Ishikawa (cell line): Measurements from ENCODE around the gene CDK5R2.

Experiments used
- CEBPB ChIP-seq: IDR thresholded peaks from 2 replicates; pipeline ENCODE4 v1.6.1; 2012
- CREB1 ChIP-seq: IDR thresholded peaks from 2 replicates; pipeline ENCODE4 v1.6.1; 2012; ENCODE audit warnings: low read depth
- EGR1 ChIP-seq: IDR thresholded peaks from 2 replicates; pipeline ENCODE4 v1.6.1; 2012
- EP300 ChIP-seq: IDR thresholded peaks from 2 replicates; pipeline ENCODE4 v1.6.1; 2012; ENCODE audit warnings: borderline replicate concordance
- FOXM1 ChIP-seq: IDR thresholded peaks from 2 replicates; pipeline ENCODE4 v1.6.1; 2012; ENCODE audit warnings: low read depth, borderline replicate concordance
- NFIC ChIP-seq: IDR thresholded peaks from 2 replicates; pipeline ENCODE4 v1.6.1; 2012
- RAD21 ChIP-seq: IDR thresholded peaks from 2 replicates; pipeline ENCODE4 v1.6.1; 2012; ENCODE audit warnings: low read depth
- TAF1 ChIP-seq: IDR thresholded peaks from 2 replicates; pipeline ENCODE4 v1.6.1; 2012; ENCODE audit warnings: low read depth, mild to moderate bottlenecking
- TCF12 ChIP-seq: IDR thresholded peaks from 2 replicates; pipeline ENCODE4 v1.6.1; 2012; ENCODE audit warnings: low read depth
- TEAD4 ChIP-seq: IDR thresholded peaks from 2 replicates; pipeline ENCODE4 v1.6.1; 2012
- YY1 ChIP-seq: IDR thresholded peaks from 2 replicates; pipeline ENCODE4 v1.6.1; 2012; ENCODE audit warnings: low read depth
- ZBTB7A ChIP-seq: IDR thresholded peaks from 2 replicates; pipeline ENCODE4 v1.6.1; 2012; ENCODE audit warnings: low read depth
- TF ChIP-seq, protein P1 (sequence below): IDR thresholded peaks from 2 replicates; pipeline ENCODE4 v1.6.1; 2012
- TF ChIP-seq, protein P2 (sequence below): IDR thresholded peaks from 2 replicates; pipeline ENCODE4 v1.6.1; 2012; ENCODE audit warnings: low read depth, mild to moderate bottlenecking
- TF ChIP-seq, protein P3 (sequence below): IDR thresholded peaks from 2 replicates; pipeline ENCODE4 v1.6.1; 2012

Gene CDK5R2

GRCh38 chr2:219003267-219003634 is 43.8 kb downstream of the CDK5R2 start:
- TF ChIP-seq RAD21 (no peak), FOXM1 (no peak), CEBPB (no peak), ZBTB7A (no peak), EP300 (no peak), TAF1 (no peak), TCF12 (no peak)
- TF ChIP-seq, protein P1, sequence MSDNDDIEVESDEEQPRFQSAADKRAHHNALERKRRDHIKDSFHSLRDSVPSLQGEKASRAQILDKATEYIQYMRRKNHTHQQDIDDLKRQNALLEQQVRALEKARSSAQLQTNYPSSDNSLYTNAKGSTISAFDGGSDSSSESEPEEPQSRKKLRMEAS: peak; percentile 61; the same call in 1 of the 2 replicates

GRCh38 chr2:219003979-219004378 is 44.5 kb downstream of the CDK5R2 start:
- TF ChIP-seq TEAD4 (no peak), FOXM1 (no peak), NFIC (no peak), YY1 (no peak), EP300 (no peak), CREB1 (no peak)

DNA sequence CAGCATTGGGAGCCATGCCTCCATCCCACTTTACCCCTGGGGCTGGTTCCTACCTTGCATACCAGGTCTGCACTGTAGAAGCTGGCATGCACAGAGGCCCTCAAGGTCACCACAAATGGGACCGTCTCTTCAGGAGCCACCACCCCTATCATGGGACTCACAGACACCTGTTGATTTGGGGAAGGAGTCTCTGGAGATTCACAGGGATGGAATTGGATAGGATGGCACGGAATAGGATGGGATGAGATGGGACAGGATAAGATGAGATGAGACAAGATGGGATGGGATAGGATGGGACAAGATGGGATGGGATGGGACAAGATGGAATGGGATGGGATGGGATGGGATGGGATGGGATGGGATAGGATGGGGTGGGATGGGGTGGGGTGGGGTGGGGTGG is 49.8 kb downstream of the CDK5R2 start:
- TF ChIP-seq TEAD4 (no peak), FOXM1 (no peak)
- TF ChIP-seq, protein P2, sequence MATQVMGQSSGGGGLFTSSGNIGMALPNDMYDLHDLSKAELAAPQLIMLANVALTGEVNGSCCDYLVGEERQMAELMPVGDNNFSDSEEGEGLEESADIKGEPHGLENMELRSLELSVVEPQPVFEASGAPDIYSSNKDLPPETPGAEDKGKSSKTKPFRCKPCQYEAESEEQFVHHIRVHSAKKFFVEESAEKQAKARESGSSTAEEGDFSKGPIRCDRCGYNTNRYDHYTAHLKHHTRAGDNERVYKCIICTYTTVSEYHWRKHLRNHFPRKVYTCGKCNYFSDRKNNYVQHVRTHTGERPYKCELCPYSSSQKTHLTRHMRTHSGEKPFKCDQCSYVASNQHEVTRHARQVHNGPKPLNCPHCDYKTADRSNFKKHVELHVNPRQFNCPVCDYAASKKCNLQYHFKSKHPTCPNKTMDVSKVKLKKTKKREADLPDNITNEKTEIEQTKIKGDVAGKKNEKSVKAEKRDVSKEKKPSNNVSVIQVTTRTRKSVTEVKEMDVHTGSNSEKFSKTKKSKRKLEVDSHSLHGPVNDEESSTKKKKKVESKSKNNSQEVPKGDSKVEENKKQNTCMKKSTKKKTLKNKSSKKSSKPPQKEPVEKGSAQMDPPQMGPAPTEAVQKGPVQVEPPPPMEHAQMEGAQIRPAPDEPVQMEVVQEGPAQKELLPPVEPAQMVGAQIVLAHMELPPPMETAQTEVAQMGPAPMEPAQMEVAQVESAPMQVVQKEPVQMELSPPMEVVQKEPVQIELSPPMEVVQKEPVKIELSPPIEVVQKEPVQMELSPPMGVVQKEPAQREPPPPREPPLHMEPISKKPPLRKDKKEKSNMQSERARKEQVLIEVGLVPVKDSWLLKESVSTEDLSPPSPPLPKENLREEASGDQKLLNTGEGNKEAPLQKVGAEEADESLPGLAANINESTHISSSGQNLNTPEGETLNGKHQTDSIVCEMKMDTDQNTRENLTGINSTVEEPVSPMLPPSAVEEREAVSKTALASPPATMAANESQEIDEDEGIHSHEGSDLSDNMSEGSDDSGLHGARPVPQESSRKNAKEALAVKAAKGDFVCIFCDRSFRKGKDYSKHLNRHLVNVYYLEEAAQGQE: no peak
- TF ChIP-seq, protein P3, sequence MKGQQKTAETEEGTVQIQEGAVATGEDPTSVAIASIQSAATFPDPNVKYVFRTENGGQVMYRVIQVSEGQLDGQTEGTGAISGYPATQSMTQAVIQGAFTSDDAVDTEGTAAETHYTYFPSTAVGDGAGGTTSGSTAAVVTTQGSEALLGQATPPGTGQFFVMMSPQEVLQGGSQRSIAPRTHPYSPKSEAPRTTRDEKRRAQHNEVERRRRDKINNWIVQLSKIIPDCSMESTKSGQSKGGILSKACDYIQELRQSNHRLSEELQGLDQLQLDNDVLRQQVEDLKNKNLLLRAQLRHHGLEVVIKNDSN: no peak

DNA sequence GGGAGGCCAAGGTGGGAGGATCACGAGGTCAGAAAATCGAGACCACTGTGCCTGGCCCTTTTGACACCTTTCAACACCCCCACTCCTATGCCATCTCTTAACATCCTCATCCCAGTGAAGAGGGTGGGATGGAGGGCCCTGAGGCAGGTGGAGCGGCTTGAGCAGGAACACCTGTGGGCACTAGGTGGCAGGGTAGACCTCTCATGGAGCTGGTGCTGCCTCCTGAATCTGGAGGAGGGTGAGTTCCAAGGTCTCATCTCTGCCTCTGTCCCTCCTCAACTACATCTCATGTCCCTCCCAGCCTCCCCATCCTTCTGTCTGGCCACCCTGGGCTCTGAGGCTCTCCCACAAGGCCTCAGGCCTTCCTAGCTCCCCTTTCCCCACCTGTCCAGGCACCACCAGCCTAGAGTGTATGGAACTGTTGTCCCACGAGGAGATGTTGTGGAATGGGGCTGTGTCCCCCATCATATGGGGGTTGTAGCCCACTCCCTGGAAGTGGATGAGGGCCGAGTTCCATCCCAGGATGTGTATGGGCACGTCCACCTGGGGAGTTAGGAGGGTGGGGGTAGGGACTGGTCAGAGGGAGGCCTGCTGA is 50.8 kb downstream of the CDK5R2 start:
- peak; percentile 59; the same call in 1 of the 2 replicates for TF ChIP-seq RAD21
- TF ChIP-seq ZBTB7A: no peak

DNA sequence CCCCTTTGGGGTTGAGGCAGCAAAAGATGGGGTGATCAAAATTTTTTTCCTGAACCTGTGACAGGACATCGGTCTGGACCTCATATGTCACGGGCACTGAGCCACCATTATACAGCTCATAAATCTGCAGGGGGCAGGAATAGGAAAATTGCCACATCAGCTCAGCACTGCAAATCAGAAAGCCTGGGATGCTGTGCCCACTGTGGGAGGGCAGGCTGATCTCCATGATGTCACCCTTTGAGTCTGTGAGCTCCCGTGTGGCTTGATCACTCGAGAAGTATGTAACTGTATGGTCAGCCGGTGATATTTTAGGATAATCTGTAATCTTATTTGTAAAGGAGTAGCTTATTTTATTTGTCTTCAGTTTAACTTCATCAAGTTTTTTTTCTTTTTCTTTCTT is 51.4 kb downstream of the CDK5R2 start:
- TF ChIP-seq TEAD4 (no peak), TAF1 (no peak), FOXM1 (no peak), ZBTB7A (no peak), CREB1 (no peak), CEBPB (no peak), EGR1 (no peak)
- TF ChIP-seq, protein P1: no peak
- TF ChIP-seq, protein P3: no peak
